ENCODE measurements around the gene IGIP.

DNA sequence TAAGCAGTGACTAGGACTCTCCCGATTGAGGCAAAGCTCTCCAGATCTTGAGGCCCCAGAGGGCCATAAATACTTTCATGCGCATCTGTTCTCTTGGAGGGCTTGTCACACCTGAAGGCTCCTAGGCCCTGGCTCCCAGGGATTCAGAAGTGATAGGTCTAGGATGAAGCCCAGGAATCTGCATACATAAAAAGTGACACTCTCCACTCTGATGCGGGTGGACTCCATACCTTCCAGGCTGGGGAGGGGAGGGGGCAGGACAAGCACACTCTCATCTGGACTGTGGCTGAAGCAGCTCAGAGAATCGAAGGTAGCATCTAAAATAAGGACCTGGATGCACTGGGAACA is 40.2 kb downstream of the IGIP start:
- TF ChIP-seq, protein P1, sequence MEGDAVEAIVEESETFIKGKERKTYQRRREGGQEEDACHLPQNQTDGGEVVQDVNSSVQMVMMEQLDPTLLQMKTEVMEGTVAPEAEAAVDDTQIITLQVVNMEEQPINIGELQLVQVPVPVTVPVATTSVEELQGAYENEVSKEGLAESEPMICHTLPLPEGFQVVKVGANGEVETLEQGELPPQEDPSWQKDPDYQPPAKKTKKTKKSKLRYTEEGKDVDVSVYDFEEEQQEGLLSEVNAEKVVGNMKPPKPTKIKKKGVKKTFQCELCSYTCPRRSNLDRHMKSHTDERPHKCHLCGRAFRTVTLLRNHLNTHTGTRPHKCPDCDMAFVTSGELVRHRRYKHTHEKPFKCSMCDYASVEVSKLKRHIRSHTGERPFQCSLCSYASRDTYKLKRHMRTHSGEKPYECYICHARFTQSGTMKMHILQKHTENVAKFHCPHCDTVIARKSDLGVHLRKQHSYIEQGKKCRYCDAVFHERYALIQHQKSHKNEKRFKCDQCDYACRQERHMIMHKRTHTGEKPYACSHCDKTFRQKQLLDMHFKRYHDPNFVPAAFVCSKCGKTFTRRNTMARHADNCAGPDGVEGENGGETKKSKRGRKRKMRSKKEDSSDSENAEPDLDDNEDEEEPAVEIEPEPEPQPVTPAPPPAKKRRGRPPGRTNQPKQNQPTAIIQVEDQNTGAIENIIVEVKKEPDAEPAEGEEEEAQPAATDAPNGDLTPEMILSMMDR (IDR thresholded peaks at IDR 0.05; ENCODE audit: insufficient read depth, low read depth, low read length) = no peak
- no peak for TF ChIP-seq EZH2 (IDR thresholded peaks at IDR 0.05; ENCODE audit: insufficient read depth, low read length)

Data from astrocyte (in vitro differentiated cells and primary cell).